HG03108 (cell line): ENCODE results near the gene HSDL1.
A peak's percentile ranks its signal among the peaks of the same experiment; 100 is the strongest.

Source experiments
- ATAC-seq: cut with Tn5 transposase; IDR thresholded peaks from one replicate; pipeline ENCODE4 v1.9.1; 2021; ENCODE audit warnings: moderate library complexity; ENCODE audit not compliant: unreplicated experiment

The HSDL1 gene

GRCh38 chr16:84109598-84110335 is 35.2 kb downstream of the HSDL1 start:
- ATAC-seq = no peak

GRCh38 chr16:84107921-84108320 is 37.1 kb downstream of the HSDL1 start:
- no peak for ATAC-seq

GRCh38 chr16:84105948-84106740 is 38.8 kb downstream of the HSDL1 start:
- no peak for ATAC-seq

GRCh38 chr16:84105301-84105815 is 39.6 kb downstream of the HSDL1 start:
- ATAC-seq = no peak

GRCh38 chr16:84104231-84104630 is 40.7 kb downstream of the HSDL1 start:
- ATAC-seq = no peak

- ATAC-seq = no peak
These were observed 41.3 kb downstream of the HSDL1 start for GRCh38 chr16:84103678-84104077.

- no peak for ATAC-seq
These were observed 46.0 kb downstream of the HSDL1 start for GRCh38 chr16:84098939-84099338.

GRCh38 chr16:84096447-84097005 is 48.5 kb downstream of the HSDL1 start:
- no peak for ATAC-seq

- no peak for ATAC-seq
These were observed 49.5 kb downstream of the HSDL1 start for GRCh38 chr16:84095466-84095865.

- no peak for ATAC-seq
These were observed 51.1 kb downstream of the HSDL1 start for GRCh38 chr16:84093879-84094270.

- no peak for ATAC-seq
These were observed 51.7 kb downstream of the HSDL1 start for GRCh38 chr16:84093120-84093878.

- ATAC-seq = no peak
These were observed 53.5 kb downstream of the HSDL1 start for GRCh38 chr16:84091460-84091859.

- no peak for ATAC-seq
These were observed 54.8 kb downstream of the HSDL1 start for GRCh38 chr16:84090211-84090610.

GRCh38 chr16:84088695-84089395 is 56.1 kb downstream of the HSDL1 start:
- peak; percentile 83 for ATAC-seq

- no peak for ATAC-seq
These were observed 57.4 kb downstream of the HSDL1 start for GRCh38 chr16:84087466-84088151.

GRCh38 chr16:84087001-84087400 is 58.0 kb downstream of the HSDL1 start:
- ATAC-seq = no peak

- no peak for ATAC-seq
These were observed 58.6 kb downstream of the HSDL1 start for GRCh38 chr16:84086341-84086740.

GRCh38 chr16:84085773-84086172 is 59.2 kb downstream of the HSDL1 start:
- ATAC-seq = no peak

GRCh38 chr16:84085271-84085667 is 59.7 kb downstream of the HSDL1 start:
- no peak for ATAC-seq
